Measurements from ENCODE around the gene ADAR.

The ADAR gene

GRCh38 chr1:154581766-154582165 is 26.2 kb downstream of the ADAR start:
- no peak for ATAC-seq

- ATAC-seq: no peak
Measured at GRCh38 chr1:154579374-154579773, 28.6 kb downstream of the ADAR start.

GRCh38 chr1:154578058-154578418 is 29.9 kb downstream of the ADAR start:
- no peak for ATAC-seq

- ATAC-seq: peak in 1 of 2 donors; percentile 23
Measured at GRCh38 chr1:154577346-154578057, 30.5 kb downstream of the ADAR start.

DNA sequence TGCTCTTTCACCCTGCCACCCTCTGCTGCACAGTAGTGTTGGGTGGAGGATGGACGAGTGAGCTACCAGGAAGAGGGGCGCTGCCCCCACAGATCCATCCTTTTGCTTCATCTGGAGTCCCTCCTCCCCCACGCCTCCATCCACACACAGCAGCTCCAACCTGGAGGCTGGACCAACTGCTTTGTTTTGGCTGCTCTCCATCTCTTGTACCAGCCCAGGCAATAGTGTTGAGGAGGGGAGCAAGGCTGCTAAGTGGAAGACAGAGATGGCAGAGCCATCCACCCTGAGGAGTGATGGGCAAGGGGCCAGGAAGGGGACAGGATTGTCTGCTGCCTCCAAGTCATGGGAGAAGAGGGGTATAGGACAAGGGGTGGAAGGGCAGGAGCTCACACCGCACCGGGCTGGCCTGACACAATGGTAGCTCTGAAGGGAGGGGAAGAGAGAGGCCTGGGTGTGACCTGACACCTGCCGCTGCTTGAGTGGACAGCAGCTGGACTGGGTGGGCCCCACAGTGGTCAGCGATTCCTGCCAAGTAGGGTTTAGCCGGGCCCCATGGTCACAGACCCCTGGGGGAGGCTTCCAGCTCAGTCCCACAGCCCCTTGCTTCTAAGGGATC is 31.9 kb downstream of the ADAR start:
- ATAC-seq: no peak

- ATAC-seq: no peak
Measured at GRCh38 chr1:154575147-154575927, 32.6 kb downstream of the ADAR start.

DNA sequence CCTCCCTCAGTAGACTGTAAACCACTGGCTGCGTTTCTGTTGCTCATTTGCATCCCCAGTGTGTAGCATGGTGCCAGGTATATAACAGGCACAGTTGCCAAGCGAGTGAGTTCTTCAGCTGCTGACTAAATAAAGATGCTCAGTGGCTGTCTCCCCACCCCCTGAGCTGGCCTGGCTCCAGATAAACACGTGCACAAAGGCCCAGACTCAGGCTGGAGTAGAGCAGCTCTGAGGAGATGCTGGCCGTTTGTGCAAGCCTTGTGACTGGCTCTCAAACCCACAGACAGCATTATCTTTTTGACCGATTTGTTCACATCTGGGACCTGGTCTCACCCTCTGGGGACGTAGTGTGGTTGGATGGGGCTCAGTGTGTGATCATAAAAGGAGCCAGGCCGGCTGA is 33.3 kb downstream of the ADAR start:
- no peak for ATAC-seq

DNA sequence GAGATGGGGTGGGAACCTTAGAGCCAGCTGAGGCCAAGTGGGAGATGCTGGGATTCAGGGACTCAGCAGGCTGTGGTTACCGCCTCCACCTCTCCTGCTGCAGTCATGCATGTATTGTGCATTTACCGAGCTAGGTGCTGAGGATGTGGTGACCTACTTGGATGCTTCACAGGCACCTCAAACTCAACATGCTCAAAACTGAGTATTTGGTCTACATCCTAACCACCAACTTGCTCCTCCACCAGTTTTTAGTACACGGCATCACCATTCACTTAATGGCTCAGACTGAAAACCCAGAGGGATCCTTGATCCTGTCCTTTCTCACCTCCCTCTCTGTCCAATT is 34.8 kb downstream of the ADAR start:
- ATAC-seq: no peak

DNA sequence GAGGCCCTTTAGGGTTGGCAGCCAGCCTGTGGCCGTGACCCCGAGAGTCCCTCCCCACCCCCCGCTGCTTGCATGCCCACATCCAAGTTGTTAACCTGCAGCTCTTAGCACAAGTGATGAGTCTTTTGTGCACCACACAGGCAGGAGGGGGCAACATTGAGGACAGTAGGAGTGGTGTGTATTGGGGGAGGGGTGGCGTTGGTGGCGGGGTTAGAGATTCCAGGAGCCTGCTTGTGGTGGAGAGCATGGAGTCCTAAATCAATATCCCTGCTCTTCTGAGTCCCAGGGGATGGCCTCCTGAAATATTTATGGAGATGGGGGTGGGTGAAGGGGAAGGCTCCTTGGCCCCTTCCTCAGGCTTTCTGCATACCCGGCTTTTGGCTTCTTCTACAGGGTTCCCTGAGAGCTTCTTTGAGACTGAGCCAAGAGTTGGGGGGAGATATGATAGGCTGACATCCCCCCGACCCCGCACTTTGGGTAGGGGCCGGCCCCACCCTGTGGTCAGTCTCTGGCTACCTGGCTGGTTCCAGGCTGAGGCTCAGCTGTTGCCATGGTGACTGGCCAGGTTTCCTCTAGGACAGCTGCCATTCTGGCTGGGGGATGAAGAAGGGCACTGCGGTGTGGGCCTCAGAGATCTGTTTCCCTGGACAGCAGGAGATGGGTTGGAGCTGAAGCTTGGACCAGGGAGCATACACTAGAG is 35.4 kb downstream of the ADAR start:
- ATAC-seq: no peak

DNA sequence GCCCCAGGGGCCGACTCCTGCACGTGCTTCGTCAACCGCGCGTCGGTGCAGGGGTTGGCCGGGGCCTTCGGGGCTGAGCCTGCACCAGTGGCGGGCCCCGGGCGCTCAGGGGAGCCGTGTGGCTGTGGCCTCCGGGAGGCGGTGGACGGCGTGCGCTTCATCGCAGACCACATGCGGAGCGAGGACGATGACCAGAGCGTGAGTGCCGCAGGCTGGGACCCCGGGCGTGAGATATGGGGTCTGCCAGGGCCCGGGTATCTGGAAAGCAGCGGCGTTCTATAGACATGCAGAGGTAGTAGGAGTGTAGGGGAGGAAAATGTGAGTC is 36.1 kb downstream of the ADAR start:
- no peak for ATAC-seq

GRCh38 chr1:154571244-154571963 is 36.6 kb downstream of the ADAR start:
- ATAC-seq: no peak

GRCh38 chr1:154568157-154568815 is 39.7 kb downstream of the ADAR start:
- ATAC-seq: no peak

DNA sequence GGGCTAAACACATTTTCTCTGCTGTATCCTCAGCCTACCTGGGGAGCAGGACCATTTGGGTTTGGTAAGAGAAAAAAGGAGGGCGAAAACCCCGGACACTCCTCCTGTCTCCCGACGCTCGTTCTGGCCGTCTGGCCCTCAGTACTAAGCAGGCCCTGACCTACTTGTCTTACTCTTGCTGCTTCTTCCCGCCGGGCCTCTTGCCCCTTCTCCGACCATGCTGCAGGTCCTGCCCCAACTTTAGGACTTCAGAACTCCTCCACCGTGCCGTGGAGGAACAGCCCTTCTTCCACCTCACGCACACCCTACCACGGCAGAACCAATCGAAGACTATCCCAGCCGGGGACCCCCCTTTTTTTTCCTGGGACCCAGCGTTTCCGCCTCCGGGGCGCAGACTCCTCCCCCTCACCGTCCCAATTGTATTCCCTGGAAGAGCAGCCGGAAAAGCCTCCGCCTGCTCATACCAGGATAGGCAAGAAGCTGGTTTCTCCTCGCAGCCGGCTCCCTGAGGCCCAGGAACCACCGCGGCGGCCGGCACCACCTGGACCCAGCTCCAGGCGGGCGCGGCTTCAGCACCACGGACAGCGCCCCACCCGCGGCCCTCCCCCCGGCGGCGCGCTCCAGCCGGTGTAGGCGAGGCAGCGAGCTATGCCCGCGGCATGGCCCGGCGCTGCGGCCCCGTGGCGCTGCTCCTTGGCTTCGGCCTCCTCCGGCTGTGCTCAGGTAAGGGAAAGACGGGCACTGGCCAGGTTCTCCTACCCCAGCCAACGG is 40.4 kb downstream of the ADAR start, which contains the start of gene CHRNB2:
Gene CHRNB2 (plus strand): TSS at position 393 of the 771 bp plus-strand sequence. CDS start 267 bp downstream, at position 660.
- ATAC-seq: peak; percentile 89 to 93

- ATAC-seq: no peak
Measured at GRCh38 chr1:154565876-154566275, 42.1 kb downstream of the ADAR start.

DNA sequence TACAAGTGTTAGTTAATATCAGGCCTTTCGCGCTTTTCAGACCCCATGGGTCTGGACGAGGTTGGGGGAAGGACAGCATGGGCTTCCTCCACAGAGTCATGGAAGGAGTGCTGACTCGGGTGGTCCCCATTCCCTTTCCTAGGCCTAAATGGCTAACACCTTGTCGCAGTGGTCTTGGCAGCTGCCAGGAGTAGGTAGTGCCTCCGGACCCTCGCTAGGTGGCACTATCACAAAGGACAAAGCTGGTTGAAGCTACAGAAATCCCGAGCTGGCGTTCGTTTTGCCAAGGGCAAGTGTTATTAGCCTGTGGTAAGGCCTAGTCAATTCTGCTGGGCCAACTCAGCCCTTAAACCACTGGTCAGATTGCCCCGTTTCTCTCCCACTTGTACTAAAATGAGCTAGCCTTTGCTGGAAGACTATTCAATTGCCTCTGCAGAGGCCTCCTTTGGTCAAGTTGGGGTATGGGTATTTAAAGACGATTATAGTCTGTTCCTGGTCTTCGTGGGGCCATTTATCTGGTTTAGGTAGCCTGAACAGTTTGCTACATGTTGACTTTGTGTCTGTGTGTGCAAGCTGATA is 48.4 kb downstream of the ADAR start:
- ATAC-seq: peak; percentile 40 to 44

- ATAC-seq: peak; percentile 95
Measured at GRCh38 chr1:154558720-154559465, 49.1 kb downstream of the ADAR start.

- no peak for ATAC-seq
Measured at GRCh38 chr1:154557939-154558719, 49.9 kb downstream of the ADAR start, which contains the start of gene UBE2Q1. TSS of gene UBE2Q1 (minus strand) at chr1:154558662. CDS start at chr1:154558553, 109 bp downstream.

- ATAC-seq: no peak
Measured at GRCh38 chr1:154557248-154557938, 50.6 kb downstream of the ADAR start.

GRCh38 chr1:154556422-154556821 is 51.6 kb downstream of the ADAR start:
- no peak for ATAC-seq

Data from activated CD4-positive, CD25-positive, alpha-beta regulatory T cell treated with anti-CD3 and anti-CD28 coated beads, Interleukin-2, amount 50 U/mL, for 24 hours (primary cell).